Fibroblast of lung (primary cell): ENCODE measurements around the gene CRYBA4. TPM values are rescaled to one million over a fixed set of nuclear protein-coding genes. Genes with fewer than 3 reads are reported as not detected.

Experiments used
- DNase-seq, 2 donors: peaks; one replicate each; pipeline versions ENCODE4 v3.0.0 to v3.0.0-alpha.2; 2010; ENCODE audit warnings: low read depth in 2 of 2
- H2AFZ ChIP-seq: 2 replicates; pipeline ENCODE4 v1.5.1; 2012; ENCODE audit warnings: low read length, control low read depth, inconsistent platforms
- H3K27ac ChIP-seq: 2 replicates; pipeline ENCODE4 v1.5.1; 2011; ENCODE audit warnings: low read length, control low read depth; ENCODE audit not compliant: insufficient read depth
- H3K27me3 ChIP-seq: 2 replicates; pipeline ENCODE4 v1.5.1; 2011; ENCODE audit warnings: mild to moderate bottlenecking, low read length; ENCODE audit not compliant: control insufficient read depth, insufficient read depth
- H3K36me3 ChIP-seq: 2 replicates; pipeline ENCODE4 v1.5.1; 2011; ENCODE audit warnings: low read length; ENCODE audit not compliant: control insufficient read depth, insufficient read depth
- H3K4me1 ChIP-seq: 2 replicates; pipeline ENCODE4 v1.5.1; 2011; ENCODE audit warnings: low read length; ENCODE audit not compliant: control insufficient read depth, insufficient read depth; ENCODE audit errors: extremely low read depth
- H3K4me2 ChIP-seq: 2 replicates; pipeline ENCODE4 v1.5.1; 2011; ENCODE audit warnings: low read length, control low read depth; ENCODE audit not compliant: insufficient read depth; ENCODE audit errors: extremely low read depth
- H3K4me3 ChIP-seq, 4 experiments: fragments of 200-600 bp in 1 of 4; sonication (generic) in 1 of 4; replicated peaks in 1 of 4; 2 replicates each; pipeline ENCODE4 v1.5.1; 2011 to 2016; ENCODE audit warnings: low read length in 4 of 4, low read depth in 3 of 4, mild to moderate bottlenecking in 3 of 4, control low read depth in 2 of 4, inconsistent platforms in 1 of 4, mixed read lengths in 1 of 4; ENCODE audit not compliant: insufficient read depth in 1 of 4; ENCODE audit errors: control extremely low read depth in 1 of 4
- H3K79me2 ChIP-seq: 2 replicates; pipeline ENCODE4 v1.5.1; 2012; ENCODE audit warnings: mild to moderate bottlenecking, low read length, inconsistent platforms; ENCODE audit not compliant: control insufficient read depth, insufficient read depth
- H3K9ac ChIP-seq: 2 replicates; pipeline ENCODE4 v1.5.1; 2011; ENCODE audit warnings: mild to moderate bottlenecking, low read length, control low read depth; ENCODE audit not compliant: insufficient read depth
- H3K9me3 ChIP-seq: 2 replicates; pipeline ENCODE4 v1.5.1; 2012; ENCODE audit warnings: low read depth, low read length; ENCODE audit not compliant: control insufficient read depth, insufficient read depth
- H4K20me1 ChIP-seq: 2 replicates; pipeline ENCODE4 v1.5.1; 2011; ENCODE audit warnings: low read length; ENCODE audit not compliant: control insufficient read depth, insufficient read depth; ENCODE audit errors: extremely low read depth
- EZH2 ChIP-seq: IDR thresholded peaks from 2 replicates; pipeline ENCODE4 v1.5.1; 2012; ENCODE audit warnings: low read length, control low read depth, mild to moderate bottlenecking; ENCODE audit errors: missing control alignments
- polyA plus RNA-seq, 2 donors: library from polyadenylated mRNA; depleted of rRNA in 1 of 2; stranded (reverse) in 1 of 2; unstranded in 1 of 2; fragments of >200 nt; gene quantifications; 2 replicates each; pipeline ENCODE4 v1.2.1, GENCODE V29; 2011 to 2012; ENCODE audit warnings: missing spikeins in 1 of 2
- total RNA-seq: library from RNA; depleted of rRNA; stranded (reverse); fragments of >200 nt; gene quantifications from 2 replicates; pipeline ENCODE4 v1.2.1, GENCODE V29; 2014
- TF ChIP-seq, protein P1 (sequence below), 2 donors: IDR thresholded peaks in 1 of 2; conservative IDR thresholded peaks in 1 of 2; 1 replicate in 1 of 2; 2 replicates in 1 of 2; pipeline ENCODE4 v1.5.1; 2011 to 2012; ENCODE audit warnings: low read length in 2 of 2, control low read depth in 1 of 2, inconsistent platforms in 1 of 2, low read depth in 1 of 2, mild to moderate bottlenecking in 1 of 2

CRYBA4 gene
- total and polyA plus RNA-seq, 2 donors (not counting 1 experiment from before 2014, with no cell fraction given) = not detected

DNA sequence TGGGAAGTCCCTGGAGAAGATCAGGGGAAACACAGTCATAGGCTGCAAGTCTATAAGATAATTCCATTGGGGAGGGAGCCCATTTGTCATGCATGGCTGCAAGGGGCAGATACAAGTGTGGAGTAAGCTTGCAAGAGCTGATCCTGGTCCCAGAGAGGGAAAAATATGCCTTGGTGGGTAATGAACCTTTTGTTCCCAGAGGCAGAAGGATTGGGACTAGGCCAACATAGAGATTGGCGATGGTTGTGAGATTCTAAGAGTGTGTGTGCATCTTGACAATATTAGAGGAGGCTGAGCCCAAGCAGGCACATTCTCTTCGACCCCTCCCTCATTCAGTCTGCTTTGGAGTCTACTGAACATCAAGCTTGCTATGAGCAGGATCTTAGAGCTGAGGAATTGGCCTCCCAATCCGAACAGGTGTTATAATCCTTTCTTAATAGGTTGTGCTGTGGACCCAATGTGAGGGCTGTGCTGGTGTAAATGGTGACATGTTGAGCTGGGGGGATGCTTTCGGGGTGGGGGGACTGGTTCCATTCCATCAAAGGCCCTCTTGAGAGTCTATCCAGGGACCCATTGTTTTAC lies 54.0 kb downstream of the CRYBA4 start:
- TF ChIP-seq, protein P1, sequence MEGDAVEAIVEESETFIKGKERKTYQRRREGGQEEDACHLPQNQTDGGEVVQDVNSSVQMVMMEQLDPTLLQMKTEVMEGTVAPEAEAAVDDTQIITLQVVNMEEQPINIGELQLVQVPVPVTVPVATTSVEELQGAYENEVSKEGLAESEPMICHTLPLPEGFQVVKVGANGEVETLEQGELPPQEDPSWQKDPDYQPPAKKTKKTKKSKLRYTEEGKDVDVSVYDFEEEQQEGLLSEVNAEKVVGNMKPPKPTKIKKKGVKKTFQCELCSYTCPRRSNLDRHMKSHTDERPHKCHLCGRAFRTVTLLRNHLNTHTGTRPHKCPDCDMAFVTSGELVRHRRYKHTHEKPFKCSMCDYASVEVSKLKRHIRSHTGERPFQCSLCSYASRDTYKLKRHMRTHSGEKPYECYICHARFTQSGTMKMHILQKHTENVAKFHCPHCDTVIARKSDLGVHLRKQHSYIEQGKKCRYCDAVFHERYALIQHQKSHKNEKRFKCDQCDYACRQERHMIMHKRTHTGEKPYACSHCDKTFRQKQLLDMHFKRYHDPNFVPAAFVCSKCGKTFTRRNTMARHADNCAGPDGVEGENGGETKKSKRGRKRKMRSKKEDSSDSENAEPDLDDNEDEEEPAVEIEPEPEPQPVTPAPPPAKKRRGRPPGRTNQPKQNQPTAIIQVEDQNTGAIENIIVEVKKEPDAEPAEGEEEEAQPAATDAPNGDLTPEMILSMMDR (conservative IDR thresholded peaks at IDR 0.05 in 1 of 2, IDR thresholded peaks at IDR 0.05 in 1 of 2; ENCODE audit: low read depth in 1 of 2, low read length in 2 of 2) = no peak
- TF ChIP-seq EZH2 = no peak
- no peaks in the 10 kb centered on the region for H3K36me3 ChIP-seq
- H3K27me3 ChIP-seq = no peaks in the 10 kb centered on the region
- H3K9ac ChIP-seq = no peak overlapping the region
- H3K79me2 ChIP-seq = peaks cover 14% of the 10 kb centered on the region
- H3K9me3 ChIP-seq = no peaks in the 10 kb centered on the region
- H3K4me1 ChIP-seq = peaks cover 2% of the 10 kb centered on the region
- no peaks in the 10 kb centered on the region for H4K20me1 ChIP-seq
- no peak overlapping the region for H2AFZ ChIP-seq
- no peak overlapping the region for H3K4me2 ChIP-seq
- no peak overlapping the region for H3K4me3 ChIP-seq
- no peak overlapping the region for H3K27ac ChIP-seq
- DNase-seq = no peak

DNA sequence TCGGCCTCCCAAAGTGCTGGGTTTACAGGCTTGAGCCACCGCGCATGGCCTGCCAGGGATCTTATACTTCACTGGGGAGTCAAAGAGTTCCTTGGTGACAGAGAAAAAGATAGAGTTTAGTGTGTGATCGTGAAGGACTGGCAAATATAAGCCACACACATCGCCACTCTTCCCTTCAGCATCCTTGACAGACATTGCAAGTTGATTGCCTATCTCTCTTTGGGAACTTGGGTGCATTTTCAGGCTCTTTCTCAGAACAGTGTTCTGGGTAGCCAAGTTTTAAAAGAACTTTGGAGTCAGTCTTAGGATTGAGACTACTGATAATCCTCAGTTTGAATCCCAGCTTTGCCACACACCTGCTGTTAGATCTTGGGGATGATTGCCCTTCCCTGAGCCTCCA lies 55.5 kb downstream of the CRYBA4 start:
- TF ChIP-seq, protein P1 (conservative IDR thresholded peaks at IDR 0.05 in 1 of 2, IDR thresholded peaks at IDR 0.05 in 1 of 2; ENCODE audit: low read depth in 1 of 2, low read length in 2 of 2) = no peak
- no peak for TF ChIP-seq EZH2
- peaks cover 14% of the 10 kb centered on the region for H3K79me2 ChIP-seq
- DNase-seq = no peak

DNA sequence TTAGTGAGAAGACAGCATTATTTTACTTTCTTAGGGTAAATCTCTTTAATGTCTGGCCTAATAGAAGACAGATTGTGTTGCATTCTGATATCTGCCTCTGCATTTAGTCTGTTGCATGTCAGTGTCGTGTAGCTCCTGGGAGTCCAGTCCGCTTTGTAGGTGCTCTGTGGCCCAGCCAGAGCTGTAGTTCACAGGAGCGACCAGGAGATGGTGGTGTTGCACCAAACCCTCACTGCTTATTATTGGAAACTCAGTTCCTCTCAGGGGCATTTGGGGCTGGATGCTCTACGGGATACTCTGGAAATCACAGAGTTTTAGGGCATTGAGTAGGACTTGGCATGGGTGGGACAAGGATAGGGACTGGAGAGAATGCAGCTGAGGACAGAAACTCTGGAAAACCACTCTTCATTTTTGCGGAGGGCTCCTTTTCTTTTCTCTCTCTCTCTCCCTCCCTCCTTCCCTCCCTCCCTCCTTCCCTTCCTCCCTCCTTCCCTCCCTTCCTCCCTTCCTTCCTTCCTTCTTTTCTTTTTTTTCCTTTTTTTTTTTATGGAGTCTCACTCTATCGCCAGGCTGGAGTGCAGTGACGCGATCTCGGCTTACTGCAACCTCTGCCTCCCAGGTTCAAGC lies 57.4 kb downstream of the CRYBA4 start:
- Histone ChIP-seq H3K9me3 (no peaks in the 10 kb centered on the region), H3K79me2 (peaks cover 9% of the 10 kb centered on the region), H4K20me1 (no peaks in the 10 kb centered on the region), H3K27me3 (no peaks in the 10 kb centered on the region), H3K4me3 (no peak overlapping the region), H3K9ac (no peak overlapping the region), H3K27ac (no peak overlapping the region), H2AFZ (no peak overlapping the region), H3K36me3 (no peaks in the 10 kb centered on the region), H3K4me2 (no peak overlapping the region), H3K4me1 (peaks cover 6% of the 10 kb centered on the region)
- peak; percentile 64 to 74 for DNase-seq
- TF ChIP-seq, protein P1 (conservative IDR thresholded peaks at IDR 0.05 in 1 of 2, IDR thresholded peaks at IDR 0.05 in 1 of 2; ENCODE audit: low read depth in 1 of 2, low read length in 2 of 2) = peak; percentile 98
- no peak for TF ChIP-seq EZH2

More for the DNA sequence above, 55.5 kb downstream of the CRYBA4 start:
- Histone ChIP-seq H4K20me1 (no peaks in the 10 kb centered on the region), H3K9ac (no peak overlapping the region), H3K36me3 (no peaks in the 10 kb centered on the region), H3K4me2 (no peak overlapping the region), H3K9me3 (no peaks in the 10 kb centered on the region), H3K27ac (no peak overlapping the region), H3K27me3 (no peaks in the 10 kb centered on the region), H3K4me1 (peaks cover 8% of the 10 kb centered on the region), H3K4me3 (no peak overlapping the region), H2AFZ (no peak overlapping the region)

Other genes starting within 250 kb of the CRYBA4 start
- 1.5 and 1.7 TPM in 2 replicates for gene ASPHD2, start 192.7 kb upstream of the CRYBA4 start, total RNA-seq
- gene ASPHD2, start 192.7 kb upstream of the CRYBA4 start, polyA plus RNA-seq = 0.42 and 0.88 TPM in 2 replicates
- 29.3 and 37.7 TPM in 2 replicates for gene HPS4, start 138.2 kb upstream of the CRYBA4 start, total RNA-seq
- gene HPS4, start 138.2 kb upstream of the CRYBA4 start, polyA plus RNA-seq = 23.0 and 27.6 TPM in 2 replicates
- 7.7 and 7.9 TPM in 2 replicates for gene SRRD, start 138.1 kb upstream of the CRYBA4 start, total RNA-seq
- gene SRRD, start 138.1 kb upstream of the CRYBA4 start, polyA plus RNA-seq = 25.1 and 30.0 TPM in 2 replicates
- 40.3 TPM in 2 replicates for gene TFIP11, start 109.5 kb upstream of the CRYBA4 start, total RNA-seq
- gene TFIP11, start 109.5 kb upstream of the CRYBA4 start, polyA plus RNA-seq = 24.2 and 31.1 TPM in 2 replicates
- 17.7 and 35.0 TPM in 2 replicates for gene TPST2, start 31.8 kb upstream of the CRYBA4 start, total RNA-seq
- 26.1 and 32.5 TPM in 2 replicates for gene TPST2, start 31.8 kb upstream of the CRYBA4 start, polyA plus RNA-seq
- gene CRYBB1, start 3.9 kb upstream of the CRYBA4 start, total RNA-seq = not detected in 2 replicates
- gene CRYBB1, start 3.9 kb upstream of the CRYBA4 start, polyA plus RNA-seq = not detected in 2 replicates
- 2.1 and 10.2 TPM in 2 replicates for gene MIAT, start 35.6 kb downstream of the CRYBA4 start, total RNA-seq
- 1.6 and 1.9 TPM in 2 replicates for gene MIAT, start 35.6 kb downstream of the CRYBA4 start, polyA plus RNA-seq